ENCODE results near the gene AIPL1. TPM values are rescaled to one million over a fixed set of nuclear protein-coding genes. Genes with fewer than 3 reads are reported as not detected.

The AIPL1 gene
- total and polyA plus RNA-seq, 2 experiments from 2014 or later = 0.17 to 0.24 TPM

DNA sequence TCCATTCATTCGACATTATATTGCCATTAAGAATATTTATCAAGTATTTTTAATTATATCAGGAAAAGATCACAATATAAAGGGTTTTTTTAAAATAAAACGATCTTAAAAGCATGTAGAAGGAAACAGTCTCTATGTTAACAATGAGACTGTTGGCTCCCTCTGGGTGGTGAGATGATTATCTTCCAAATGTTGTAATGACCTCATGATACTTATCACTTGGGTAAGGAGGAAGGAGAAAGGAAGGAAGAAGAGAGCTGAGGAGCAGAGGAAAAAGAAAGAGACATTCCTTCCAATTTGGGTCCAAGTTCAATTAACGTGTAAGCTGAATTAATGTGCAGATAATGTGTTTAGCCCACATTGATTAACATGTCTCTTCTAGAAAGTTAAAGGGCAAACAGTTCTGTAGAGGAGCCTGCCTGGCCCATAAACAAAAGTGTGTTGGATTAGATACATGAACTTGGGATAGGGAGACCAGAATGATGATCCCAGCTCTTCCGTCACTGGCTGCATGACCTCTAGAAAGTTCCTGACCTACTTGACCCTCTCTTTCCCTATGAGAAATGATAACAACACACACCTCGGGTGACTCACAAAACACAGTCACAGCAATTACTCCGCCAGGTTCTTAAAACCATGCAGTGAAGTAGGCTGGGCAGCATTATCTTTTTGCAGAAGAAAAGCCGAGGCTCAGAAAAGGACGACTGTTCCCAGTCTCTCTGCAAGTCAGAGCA lies 41.3 kb upstream of the AIPL1 start (continued):
- TF ChIP-seq, protein P1, sequence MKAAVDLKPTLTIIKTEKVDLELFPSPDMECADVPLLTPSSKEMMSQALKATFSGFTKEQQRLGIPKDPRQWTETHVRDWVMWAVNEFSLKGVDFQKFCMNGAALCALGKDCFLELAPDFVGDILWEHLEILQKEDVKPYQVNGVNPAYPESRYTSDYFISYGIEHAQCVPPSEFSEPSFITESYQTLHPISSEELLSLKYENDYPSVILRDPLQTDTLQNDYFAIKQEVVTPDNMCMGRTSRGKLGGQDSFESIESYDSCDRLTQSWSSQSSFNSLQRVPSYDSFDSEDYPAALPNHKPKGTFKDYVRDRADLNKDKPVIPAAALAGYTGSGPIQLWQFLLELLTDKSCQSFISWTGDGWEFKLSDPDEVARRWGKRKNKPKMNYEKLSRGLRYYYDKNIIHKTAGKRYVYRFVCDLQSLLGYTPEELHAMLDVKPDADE (IDR thresholded peaks at IDR 0.05) = no peak
- TF ChIP-seq REST (IDR thresholded peaks at IDR 0.05; ENCODE audit: unreplicated experiment) (no peak), EZH2phosphoT487 (IDR thresholded peaks at IDR 0.05; ENCODE audit: unreplicated experiment) (no peak)
- TF ChIP-seq, protein P2, sequence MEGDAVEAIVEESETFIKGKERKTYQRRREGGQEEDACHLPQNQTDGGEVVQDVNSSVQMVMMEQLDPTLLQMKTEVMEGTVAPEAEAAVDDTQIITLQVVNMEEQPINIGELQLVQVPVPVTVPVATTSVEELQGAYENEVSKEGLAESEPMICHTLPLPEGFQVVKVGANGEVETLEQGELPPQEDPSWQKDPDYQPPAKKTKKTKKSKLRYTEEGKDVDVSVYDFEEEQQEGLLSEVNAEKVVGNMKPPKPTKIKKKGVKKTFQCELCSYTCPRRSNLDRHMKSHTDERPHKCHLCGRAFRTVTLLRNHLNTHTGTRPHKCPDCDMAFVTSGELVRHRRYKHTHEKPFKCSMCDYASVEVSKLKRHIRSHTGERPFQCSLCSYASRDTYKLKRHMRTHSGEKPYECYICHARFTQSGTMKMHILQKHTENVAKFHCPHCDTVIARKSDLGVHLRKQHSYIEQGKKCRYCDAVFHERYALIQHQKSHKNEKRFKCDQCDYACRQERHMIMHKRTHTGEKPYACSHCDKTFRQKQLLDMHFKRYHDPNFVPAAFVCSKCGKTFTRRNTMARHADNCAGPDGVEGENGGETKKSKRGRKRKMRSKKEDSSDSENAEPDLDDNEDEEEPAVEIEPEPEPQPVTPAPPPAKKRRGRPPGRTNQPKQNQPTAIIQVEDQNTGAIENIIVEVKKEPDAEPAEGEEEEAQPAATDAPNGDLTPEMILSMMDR (conservative IDR thresholded peaks at IDR 0.05; ENCODE audit: low read depth in 2 of 2) = no peak

DNA sequence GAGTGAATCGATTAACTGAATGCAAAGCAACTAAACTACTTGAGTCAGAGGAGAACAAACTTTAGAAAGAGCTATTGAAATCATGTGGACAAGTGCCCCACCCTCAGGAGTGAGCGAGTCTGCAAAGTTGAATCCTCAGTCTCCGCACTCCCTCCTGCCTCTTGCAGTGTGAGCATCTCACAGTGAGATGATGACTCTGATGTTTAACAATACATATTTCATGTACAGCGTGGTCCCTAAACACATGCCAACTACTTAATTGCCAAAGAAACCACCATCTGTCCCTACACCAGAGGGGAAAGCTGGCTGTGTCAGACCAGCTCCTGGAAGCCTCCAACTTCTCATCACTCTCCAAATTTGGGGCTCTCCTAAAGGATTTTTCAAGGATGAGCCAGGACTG lies 40.5 kb upstream of the AIPL1 start:
- H2AFZ ChIP-seq = no peak overlapping the region; the same call in 1 of the 2 replicates
- ATAC-seq = no peak
- no peak overlapping the region for H3K4me3 Mint-ChIP-seq

GRCh38 chr17:6474906-6475305 lies 40.0 kb upstream of the AIPL1 start:
- ATAC-seq (no peak), DNase-seq (ENCODE audit: low spot score) (no peak)
- H3K36me3 ChIP-seq (ENCODE audit: insufficient read depth) = no peaks in the 10 kb centered on the region
- no peaks in the 10 kb centered on the region for H3K4me1 ChIP-seq (ENCODE audit: insufficient read depth)
- H3K9me3 Mint-ChIP-seq = no peaks in the 10 kb centered on the region; the same call in 2 of the 3 replicates
- no peak overlapping the region for H3K4me3 ChIP-seq
- no peaks in the 10 kb centered on the region for H3K9me2 ChIP-seq (ENCODE audit: insufficient read depth)
- H3K27me3 ChIP-seq (ENCODE audit: insufficient read depth) = no peaks in the 10 kb centered on the region
- H3K27ac Mint-ChIP-seq = no peak overlapping the region
- no peaks in the 10 kb centered on the region for H3K36me3 Mint-ChIP-seq (ENCODE audit: low read depth)
- no peak for TF ChIP-seq NANOG (IDR thresholded peaks at IDR 0.05; ENCODE audit: borderline replicate concordance)
- no peak for TF ChIP-seq POLR2AphosphoS5 (IDR thresholded peaks at IDR 0.05; ENCODE audit: low read depth)
- no peak overlapping the region for H3K4me3 Mint-ChIP-seq
- peaks cover 14% of the 10 kb centered on the region for H3K27me3 Mint-ChIP-seq (ENCODE audit: insufficient read depth, low read depth, poor library complexity)
- H3K4me2 ChIP-seq = no peak overlapping the region
- no peak overlapping the region; the same call in 1 of the 2 replicates for H2AFZ ChIP-seq
- H3K79me2 ChIP-seq (replicated peaks; ENCODE audit: insufficient read depth) = no peaks in the 10 kb centered on the region
- H3K4me1 Mint-ChIP-seq = peaks cover 30% of the 10 kb centered on the region
- no peaks in the 10 kb centered on the region for H4K20me1 ChIP-seq (replicated peaks; ENCODE audit: insufficient read depth)
- H3F3A ChIP-seq (replicated peaks; ENCODE audit: low read depth) = no peaks in the 10 kb centered on the region
- H3K27ac ChIP-seq (ENCODE audit: low read depth) = no peak overlapping the region

More for the DNA sequence above, 40.5 kb upstream of the AIPL1 start:
- Histone ChIP-seq H3K27ac (ENCODE audit: low read depth) (no peak overlapping the region), H4K20me1 (replicated peaks; ENCODE audit: insufficient read depth) (no peaks in the 10 kb centered on the region), H3K4me1 (ENCODE audit: insufficient read depth) (0 out of 2 replicates have a peak, but pooled peaks cover 3% of the 10 kb centered on the region), H3K79me2 (replicated peaks; ENCODE audit: insufficient read depth) (no peaks in the 10 kb centered on the region), H3F3A (replicated peaks; ENCODE audit: low read depth) (no peaks in the 10 kb centered on the region), H3K27me3 (ENCODE audit: insufficient read depth) (no peaks in the 10 kb centered on the region), H3K36me3 (ENCODE audit: insufficient read depth) (no peaks in the 10 kb centered on the region), H3K4me2 (no peak overlapping the region), H3K9me2 (ENCODE audit: insufficient read depth) (no peaks in the 10 kb centered on the region), H3K4me3 (no peak overlapping the region)
- no peak for DNase-seq (ENCODE audit: low spot score)
- Mint-ChIP-seq H3K4me1 (peaks cover 31% of the 10 kb centered on the region), H3K9me3 (no peaks in the 10 kb centered on the region), H3K27me3 (ENCODE audit: insufficient read depth, low read depth, poor library complexity) (peaks cover 12% of the 10 kb centered on the region), H3K27ac (no peak overlapping the region), H3K36me3 (ENCODE audit: low read depth) (no peaks in the 10 kb centered on the region)
- TF ChIP-seq EZH2 (IDR thresholded peaks at IDR 0.05; ENCODE audit: low read depth, unreplicated experiment) = no peak
